OCI-LY7 (cell line): ENCODE measurements around the gene ITIH3.

Experiments
- EZH2phosphoT487 ChIP-seq: fragments of 200-600 bp; sonication (generic); IDR thresholded peaks from 2 replicates; pipeline ENCODE4 v1.6.1; 2018; ENCODE audit warnings: low read depth, borderline replicate concordance, mild to moderate bottlenecking, mixed run types, antibody characterized with exemption, low read length, moderate library complexity, mixed read lengths
- TF ChIP-seq, protein P1 (sequence below): fragments of 200-600 bp; sonication (generic); conservative IDR thresholded peaks from 2 replicates; pipeline ENCODE4 v1.5.1; 2014; ENCODE audit warnings: mild to moderate bottlenecking, antibody characterized with exemption, low read length, moderate library complexity, mixed read lengths

DNA sequence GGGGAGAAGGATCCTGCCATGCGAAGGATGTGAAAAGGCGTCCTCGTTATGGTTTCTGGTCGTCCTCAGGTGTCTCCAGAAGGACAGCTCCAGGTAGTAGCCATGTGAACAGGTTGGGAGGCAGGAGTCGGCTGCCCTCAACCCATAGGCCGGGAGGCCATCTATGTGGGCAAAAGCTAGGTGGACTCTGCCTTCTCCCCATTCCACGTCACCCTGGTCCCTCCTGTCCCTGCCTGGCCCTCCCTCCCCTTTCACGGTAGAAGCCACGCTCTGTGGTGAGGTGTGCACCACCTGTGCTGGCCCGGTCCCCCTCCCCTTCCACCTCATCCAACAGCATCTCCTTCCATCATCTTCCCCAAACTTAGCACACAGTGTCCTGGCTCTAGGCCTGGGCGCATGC, 16.3 kb downstream of the ITIH3 start:
- TF ChIP-seq, protein P1, sequence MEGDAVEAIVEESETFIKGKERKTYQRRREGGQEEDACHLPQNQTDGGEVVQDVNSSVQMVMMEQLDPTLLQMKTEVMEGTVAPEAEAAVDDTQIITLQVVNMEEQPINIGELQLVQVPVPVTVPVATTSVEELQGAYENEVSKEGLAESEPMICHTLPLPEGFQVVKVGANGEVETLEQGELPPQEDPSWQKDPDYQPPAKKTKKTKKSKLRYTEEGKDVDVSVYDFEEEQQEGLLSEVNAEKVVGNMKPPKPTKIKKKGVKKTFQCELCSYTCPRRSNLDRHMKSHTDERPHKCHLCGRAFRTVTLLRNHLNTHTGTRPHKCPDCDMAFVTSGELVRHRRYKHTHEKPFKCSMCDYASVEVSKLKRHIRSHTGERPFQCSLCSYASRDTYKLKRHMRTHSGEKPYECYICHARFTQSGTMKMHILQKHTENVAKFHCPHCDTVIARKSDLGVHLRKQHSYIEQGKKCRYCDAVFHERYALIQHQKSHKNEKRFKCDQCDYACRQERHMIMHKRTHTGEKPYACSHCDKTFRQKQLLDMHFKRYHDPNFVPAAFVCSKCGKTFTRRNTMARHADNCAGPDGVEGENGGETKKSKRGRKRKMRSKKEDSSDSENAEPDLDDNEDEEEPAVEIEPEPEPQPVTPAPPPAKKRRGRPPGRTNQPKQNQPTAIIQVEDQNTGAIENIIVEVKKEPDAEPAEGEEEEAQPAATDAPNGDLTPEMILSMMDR, result no peak
- no peak for TF ChIP-seq EZH2phosphoT487
